Measurements from ENCODE around the gene GPR52. TPM values are rescaled to one million over a fixed set of nuclear protein-coding genes. Genes with fewer than 3 reads are reported as not detected.

GPR52 gene
- total and polyA plus RNA-seq, 11 donors = 0.07 to 2.8 (median 0.95) TPM

GRCh38 chr1:174413632-174414031 is 34.1 kb upstream of the GPR52 start:
- peaks cover 0 to 7% (median 0%) of the 10 kb centered on the region in 12 donors for H3K9me3 ChIP-seq
- peak overlapping the region in 3 of 12 donors; percentile 1 to 34 (median 24) for H3K4me3 ChIP-seq
- intact Hi-C loops (cut with DNase I) = loop anchor here in 7 of 10 donors (10.0 kb wide), 2 partner anchors 311 to 321 kb away; no protein-coding TSS in a partner anchor
- peaks cover 0 to 5% (median 0%) of the 10 kb centered on the region in 12 donors for H3K4me1 ChIP-seq
- no peaks in the 10 kb centered on the region for H3K27me3 ChIP-seq
- whole genome bisulfite sequencing, 4 donors = 56 to 68% (median 62%) methylated on average over 4 of the region's 4 CpGs
- ATAC-seq (peak in 3 of 4 donors; percentile 29 to 42 (median 41)), DNase-seq (no peak)
- TF ChIP-seq POLR2A (IDR thresholded peaks at IDR 0.05) = no peak
- peak in 10 of 12 donors; percentile 5 to 48 (median 28) for TF ChIP-seq CTCF (IDR thresholded peaks at IDR 0.05)
- no peaks in the 10 kb centered on the region for H3K36me3 ChIP-seq
- H3K27ac ChIP-seq = no peak overlapping the region

DNA sequence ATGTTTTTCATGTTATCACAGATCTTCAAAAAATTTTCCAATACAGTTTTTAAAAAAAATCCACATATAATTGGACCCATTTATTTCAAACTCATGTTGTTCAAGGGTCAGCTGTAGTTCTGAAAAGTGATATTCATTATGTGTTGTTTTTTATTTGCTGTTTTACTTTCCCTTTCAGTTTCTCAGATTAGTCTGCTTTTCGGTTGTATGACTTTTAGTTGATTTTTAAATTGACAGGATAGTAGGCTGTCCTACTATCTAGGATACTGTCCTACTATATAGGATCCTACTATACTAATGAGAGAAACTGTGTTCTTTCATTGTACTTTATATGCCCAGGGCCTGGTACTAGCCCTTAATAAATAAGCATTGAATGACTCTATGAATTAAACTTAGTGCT is 33.6 kb upstream of the GPR52 start:
- peaks cover 0 to 7% (median 0%) of the 10 kb centered on the region in 12 donors for H3K9me3 ChIP-seq
- no peak for ATAC-seq
- H3K4me3 ChIP-seq = peak overlapping the region in 7 of 12 donors; percentile 1 to 34 (median 18)
- no peaks in the 10 kb centered on the region for H3K27me3 ChIP-seq
- no peaks in the 10 kb centered on the region for H3K36me3 ChIP-seq
- H3K4me1 ChIP-seq = peaks cover 0 to 5% (median 0%) of the 10 kb centered on the region in 12 donors
- 33 to 51% (median 46%) methylated on average over 1 of the region's 1 CpG for WGBS, 4 donors
- H3K27ac ChIP-seq = peak overlapping the region in 1 of 12 donors; percentile 8
- no peak for DNase-seq
- no peak for TF ChIP-seq POLR2A (IDR thresholded peaks at IDR 0.05)
- TF ChIP-seq CTCF (IDR thresholded peaks at IDR 0.05) = no peak
- intact Hi-C loops (cut with DNase I) = loop anchor here in 7 of 10 donors (10.0 kb wide), 2 partner anchors 311 to 321 kb away; no protein-coding TSS in a partner anchor

- ATAC-seq (no peak), DNase-seq (no peak)
- H3K9me3 ChIP-seq = peaks cover 0 to 7% (median 0%) of the 10 kb centered on the region in 12 donors
- no peak for TF ChIP-seq CTCF (IDR thresholded peaks at IDR 0.05)
- no peak for TF ChIP-seq POLR2A (IDR thresholded peaks at IDR 0.05)
- H3K36me3 ChIP-seq = no peaks in the 10 kb centered on the region
- peaks cover 0 to 5% (median 0%) of the 10 kb centered on the region in 12 donors for H3K4me1 ChIP-seq
- no peak overlapping the region for H3K27ac ChIP-seq
- no peak overlapping the region for H3K4me3 ChIP-seq
- H3K27me3 ChIP-seq = no peaks in the 10 kb centered on the region
- intact Hi-C loops (cut with DNase I) = loop anchor here in 7 of 10 donors (10.0 kb wide), 2 partner anchors 309 to 319 kb away; no protein-coding TSS in a partner anchor
- WGBS, 4 donors = 94 to 97% (median 96%) methylated on average over 2 of the region's 2 CpGs
Measured at GRCh38 chr1:174415506-174415905, 32.3 kb upstream of the GPR52 start.

- Histone ChIP-seq H3K4me1 (peaks cover 0 to 5% (median 0%) of the 10 kb centered on the region in 12 donors), H3K9me3 (no peaks in the 10 kb centered on the region), H3K36me3 (no peaks in the 10 kb centered on the region), H3K27me3 (no peaks in the 10 kb centered on the region), H3K27ac (no peak overlapping the region), H3K4me3 (no peak overlapping the region)
- 89 to 93% (median 91%) methylated on average over 2 of the region's 2 CpGs for WGBS, 4 donors
- intact Hi-C loops (cut with DNase I) = loop anchor here in 7 of 10 donors (10.0 kb wide), 2 partner anchors 307 to 317 kb away; no protein-coding TSS in a partner anchor
- ATAC-seq (no peak), DNase-seq (no peak)
- no peak for TF ChIP-seq POLR2A (IDR thresholded peaks at IDR 0.05)
- TF ChIP-seq CTCF (IDR thresholded peaks at IDR 0.05) = no peak
Measured at GRCh38 chr1:174417921-174418320, 29.8 kb upstream of the GPR52 start.

Data from heart left ventricle (tissue), 16 donors.